GM23248 (cell line): Measurements from ENCODE around the gene GRWD1. TPM values are rescaled to one million over a fixed set of nuclear protein-coding genes. Genes with fewer than 3 reads are reported as not detected.

ENCODE experiments used
- DNase-seq: peaks from one replicate; pipeline ENCODE4 v3.0.0-alpha.2; 2015
- H2AFZ ChIP-seq: fragments of 200-600 bp; sonication (generic); 2 replicates; pipeline ENCODE4 v1.6.1; 2016; ENCODE audit warnings: antibody characterized with exemption
- H3F3A ChIP-seq: fragments of 200-600 bp; sonication (generic); 2 replicates; pipeline ENCODE4 v1.6.1; 2016; ENCODE audit warnings: mild to moderate bottlenecking, antibody characterized with exemption, mixed run types; ENCODE audit not compliant: insufficient read depth
- H3K27ac ChIP-seq: fragments of 200-600 bp; sonication (generic); 2 replicates; pipeline ENCODE4 v1.5.1; 2016; ENCODE audit warnings: mild to moderate bottlenecking
- H3K27me3 ChIP-seq: fragments of 200-600 bp; sonication (generic); replicated peaks from 2 replicates; pipeline ENCODE4 v1.6.1; 2016; ENCODE audit warnings: mild to moderate bottlenecking; ENCODE audit not compliant: insufficient read depth
- H3K36me3 ChIP-seq: fragments of 200-600 bp; sonication (generic); 2 replicates; pipeline ENCODE4 v1.6.1; 2016; ENCODE audit warnings: low read depth, mild to moderate bottlenecking
- H3K4me1 ChIP-seq: fragments of 200-600 bp; sonication (generic); 2 replicates; pipeline ENCODE4 v1.6.1; 2016; ENCODE audit warnings: mild to moderate bottlenecking; ENCODE audit not compliant: insufficient read depth
- H3K4me2 ChIP-seq: fragments of 200-600 bp; sonication (generic); one replicate; pipeline ENCODE4 v1.6.1; 2016; ENCODE audit warnings: mild to moderate bottlenecking; ENCODE audit not compliant: unreplicated experiment
- H3K4me3 ChIP-seq: fragments of 200-600 bp; sonication (generic); 2 replicates; pipeline ENCODE4 v1.5.1; 2016; ENCODE audit warnings: mild to moderate bottlenecking
- H3K79me2 ChIP-seq: fragments of 200-600 bp; sonication (generic); 2 replicates; pipeline ENCODE4 v1.6.1; 2016; ENCODE audit warnings: mild to moderate bottlenecking; ENCODE audit not compliant: insufficient read depth
- H3K9ac ChIP-seq: fragments of 200-600 bp; sonication (generic); 2 replicates; pipeline ENCODE4 v1.6.1; 2016; ENCODE audit warnings: mild to moderate bottlenecking
- H3K9me2 ChIP-seq: fragments of 200-600 bp; sonication (generic); 2 replicates; pipeline ENCODE4 v1.6.1; 2016; ENCODE audit warnings: mixed run types, mild to moderate bottlenecking, moderate library complexity; ENCODE audit not compliant: insufficient read depth
- H3K9me3 ChIP-seq: fragments of 200-600 bp; sonication (generic); one replicate; pipeline ENCODE4 v1.6.1; 2017; ENCODE audit warnings: low read depth
- H4K20me1 ChIP-seq: fragments of 200-600 bp; sonication (generic); 2 replicates; pipeline ENCODE4 v1.6.0; 2016; ENCODE audit not compliant: insufficient read depth
- EZH2 ChIP-seq: fragments of 200-600 bp; sonication (generic); IDR thresholded peaks from 2 replicates; pipeline ENCODE4 v1.6.1; 2018; ENCODE audit warnings: antibody characterized with exemption, mild to moderate bottlenecking; ENCODE audit not compliant: insufficient read depth, poor library complexity, severe bottlenecking
- EZH2phosphoT487 ChIP-seq: fragments of 200-600 bp; sonication (generic); IDR thresholded peaks from 2 replicates; pipeline ENCODE4 v1.6.1; 2018; ENCODE audit warnings: antibody characterized with exemption, moderate library complexity, mild to moderate bottlenecking, low read depth; ENCODE audit not compliant: insufficient read depth
- WGBS, 2 experiments: methylation state at CpG; one replicate each; pipeline ENCODE4 v1.1.6; 2015 to 2017; ENCODE audit warnings: low lambda C conversion rate in 2 of 2, low coverage in 1 of 2; ENCODE audit errors: missing lambda C conversion rate in 2 of 2; 5-methylcytosine and 5-hydroxymethylcytosine counted together
- in situ Hi-C: fragments of 300-500 bp; cut with MboI; formaldehyde crosslinking; loops from 2 replicates; pipeline ENCODE4 v1.15.0; 2020
- polyA plus RNA-seq: library from polyadenylated mRNA; unstranded; fragments of >200 nt; fragmentation: Nextera tagmentation; extraction: Ambion mirVana; gene quantifications from 2 replicates; pipeline ENCODE4 v1.2.1, GENCODE V29; 2016
- total RNA-seq: library from RNA; depleted of rRNA; stranded (reverse); fragments of >200 nt; shearing (Covaris generic); gene quantifications from 2 replicates; pipeline ENCODE4 v1.2.3, GENCODE V29; 2014

The GRWD1 gene
- total and polyA plus RNA-seq, 2 experiments from 2014 or later, result 34.1 to 36.6 TPM

DNA sequence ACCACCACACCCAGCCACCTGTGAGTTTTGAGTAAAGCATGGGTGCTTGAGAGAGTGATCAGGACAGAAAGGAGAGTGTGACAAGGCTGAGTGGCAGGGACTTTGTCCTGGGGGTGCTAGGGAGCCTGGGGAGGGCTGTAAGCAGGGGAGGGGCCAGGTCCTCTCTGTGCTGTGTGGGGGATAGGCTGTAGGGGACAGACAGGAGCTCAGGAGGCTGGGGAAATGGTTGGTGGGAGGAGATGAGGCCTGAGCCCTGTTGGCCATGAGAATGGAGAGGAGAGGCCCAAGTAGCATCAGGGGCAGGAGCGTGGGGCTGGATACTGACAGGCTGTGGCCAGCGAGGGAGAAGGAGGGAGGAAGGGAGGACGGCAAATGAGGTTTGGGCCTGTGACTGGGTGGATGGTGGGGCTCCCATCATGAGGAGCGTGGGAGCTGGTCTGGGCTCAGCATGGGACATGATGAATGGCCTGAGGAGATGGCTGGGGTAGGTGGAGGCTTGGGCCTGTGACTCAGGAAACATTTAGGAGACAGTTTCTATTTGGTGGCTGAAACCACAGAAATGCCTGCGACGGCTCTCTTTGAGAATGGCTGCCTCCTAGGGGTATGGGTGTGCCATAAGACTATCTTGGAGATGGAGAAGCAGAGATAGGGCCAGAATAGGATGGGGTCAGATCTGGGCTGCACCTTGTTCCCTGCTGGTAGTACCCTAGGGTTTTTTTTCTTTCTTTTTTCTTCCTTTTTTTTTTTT is 27.3 kb upstream of the GRWD1 start:
- no peaks in the 10 kb centered on the region for H3K36me3 ChIP-seq
- WGBS, 2 experiments, result 78 to 82% methylated on average over 4 to 6 of the region's 6 CpGs
- TF ChIP-seq EZH2 (no peak), EZH2phosphoT487 (no peak)
- H3K9ac ChIP-seq, result no peak overlapping the region
- no peaks in the 10 kb centered on the region for H4K20me1 ChIP-seq
- no peak overlapping the region for H3K4me3 ChIP-seq
- no peaks in the 10 kb centered on the region for H3K27me3 ChIP-seq
- no peak overlapping the region; the same call in 1 of the 2 replicates for H2AFZ ChIP-seq
- H3K9me2 ChIP-seq, result no peaks in the 10 kb centered on the region
- no peaks in the 10 kb centered on the region for H3K9me3 ChIP-seq
- DNase-seq, result peak; percentile 65
- no peaks in the 10 kb centered on the region for H3K79me2 ChIP-seq
- in situ Hi-C loops, result no loop called here
- H3K4me1 ChIP-seq, result peaks cover 10% of the 10 kb centered on the region; the same call in 1 of the 2 replicates
- H3K27ac ChIP-seq, result no peak overlapping the region
- no peaks in the 10 kb centered on the region for H3F3A ChIP-seq
- H3K4me2 ChIP-seq, result no peak overlapping the region

DNA sequence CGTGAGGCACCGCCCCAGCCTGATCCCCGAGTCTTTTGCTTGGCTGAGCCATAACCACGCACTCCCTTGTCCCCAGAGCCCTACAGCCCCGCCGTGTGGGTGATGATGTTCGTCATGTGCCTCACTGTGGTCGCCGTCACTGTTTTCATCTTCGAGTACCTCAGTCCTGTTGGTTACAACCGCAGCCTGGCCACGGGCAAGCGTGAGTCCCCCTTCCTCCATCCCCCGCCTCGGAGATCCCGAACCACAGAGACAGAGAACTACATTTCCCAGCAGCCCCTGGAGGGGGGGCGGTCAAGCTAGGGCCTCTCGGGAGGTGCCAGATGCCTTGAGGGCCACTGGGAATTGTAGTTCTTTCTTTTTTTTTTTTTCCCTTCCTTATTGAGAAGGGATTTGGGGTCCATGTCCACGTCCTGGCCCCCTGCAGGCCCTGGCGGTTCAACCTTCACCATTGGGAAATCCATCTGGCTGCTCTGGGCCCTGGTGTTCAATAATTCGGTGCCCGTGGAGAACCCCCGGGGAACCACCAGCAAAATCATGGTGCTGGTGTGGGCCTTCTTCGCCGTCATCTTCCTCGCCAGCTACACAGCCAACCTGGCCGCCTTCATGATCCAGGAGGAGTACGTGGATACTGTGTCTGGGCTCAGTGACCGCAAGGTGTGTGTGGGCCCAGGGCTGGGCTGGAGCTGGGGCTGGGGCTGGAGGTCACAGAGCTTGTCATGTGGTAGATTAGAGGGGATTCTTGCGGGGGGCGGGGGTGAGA is 26.4 kb upstream of the GRWD1 start:
- H3K4me1 ChIP-seq, result peaks cover 1% of the 10 kb centered on the region; the same call in 1 of the 2 replicates
- no peak overlapping the region for H3K9ac ChIP-seq
- no peaks in the 10 kb centered on the region for H3K9me3 ChIP-seq
- H3K9me2 ChIP-seq, result no peaks in the 10 kb centered on the region
- H3K4me2 ChIP-seq, result no peak overlapping the region
- H3K36me3 ChIP-seq, result no peaks in the 10 kb centered on the region
- in situ Hi-C loops, result no loop called here
- no peaks in the 10 kb centered on the region for H3K79me2 ChIP-seq
- H3K27ac ChIP-seq, result no peak overlapping the region
- H4K20me1 ChIP-seq, result no peaks in the 10 kb centered on the region
- DNase-seq, result peak; percentile 67
- H3K4me3 ChIP-seq, result no peak overlapping the region
- TF ChIP-seq EZH2 (no peak), EZH2phosphoT487 (no peak)
- H3F3A ChIP-seq, result no peaks in the 10 kb centered on the region
- no peaks in the 10 kb centered on the region for H3K27me3 ChIP-seq
- no peak overlapping the region; the same call in 1 of the 2 replicates for H2AFZ ChIP-seq
- 75 to 78% methylated on average over 28 to 31 of the region's 31 CpGs for WGBS, 2 experiments

DNA sequence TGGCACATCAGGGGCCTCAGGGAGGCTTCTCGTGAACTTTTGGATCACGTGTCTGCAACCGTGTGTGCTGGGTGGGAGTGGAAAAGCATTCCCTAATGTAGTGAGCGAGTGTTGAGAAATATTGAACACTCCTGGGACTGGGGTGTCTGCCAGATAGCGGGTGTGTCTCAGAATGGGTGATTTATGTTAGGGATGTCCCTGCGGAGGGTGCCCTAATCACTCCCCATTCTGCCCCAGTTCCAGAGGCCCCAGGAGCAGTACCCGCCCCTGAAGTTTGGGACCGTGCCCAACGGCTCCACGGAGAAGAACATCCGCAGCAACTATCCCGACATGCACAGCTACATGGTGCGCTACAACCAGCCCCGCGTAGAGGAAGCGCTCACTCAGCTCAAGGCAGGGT is 24.2 kb upstream of the GRWD1 start:
- H3K79me2 ChIP-seq, result no peaks in the 10 kb centered on the region
- no peak overlapping the region for H3K9ac ChIP-seq
- H3K9me3 ChIP-seq, result no peaks in the 10 kb centered on the region
- no peaks in the 10 kb centered on the region for H3K27me3 ChIP-seq
- H3K4me3 ChIP-seq, result no peak overlapping the region
- H3F3A ChIP-seq, result no peaks in the 10 kb centered on the region
- no peaks in the 10 kb centered on the region for H4K20me1 ChIP-seq
- in situ Hi-C loops, result no loop called here
- peak; percentile 45 for DNase-seq
- H3K27ac ChIP-seq, result no peak overlapping the region
- H3K9me2 ChIP-seq, result no peaks in the 10 kb centered on the region
- 0 out of 2 replicates have a peak, but pooled peaks cover 5% of the 10 kb centered on the region for H3K4me1 ChIP-seq
- TF ChIP-seq EZH2phosphoT487 (no peak), EZH2 (no peak)
- no peaks in the 10 kb centered on the region for H3K36me3 ChIP-seq
- WGBS, 2 experiments, result 52 to 59% methylated on average over 15 to 16 of the region's 16 CpGs
- H3K4me2 ChIP-seq, result no peak overlapping the region
- H2AFZ ChIP-seq, result no peak overlapping the region

DNA sequence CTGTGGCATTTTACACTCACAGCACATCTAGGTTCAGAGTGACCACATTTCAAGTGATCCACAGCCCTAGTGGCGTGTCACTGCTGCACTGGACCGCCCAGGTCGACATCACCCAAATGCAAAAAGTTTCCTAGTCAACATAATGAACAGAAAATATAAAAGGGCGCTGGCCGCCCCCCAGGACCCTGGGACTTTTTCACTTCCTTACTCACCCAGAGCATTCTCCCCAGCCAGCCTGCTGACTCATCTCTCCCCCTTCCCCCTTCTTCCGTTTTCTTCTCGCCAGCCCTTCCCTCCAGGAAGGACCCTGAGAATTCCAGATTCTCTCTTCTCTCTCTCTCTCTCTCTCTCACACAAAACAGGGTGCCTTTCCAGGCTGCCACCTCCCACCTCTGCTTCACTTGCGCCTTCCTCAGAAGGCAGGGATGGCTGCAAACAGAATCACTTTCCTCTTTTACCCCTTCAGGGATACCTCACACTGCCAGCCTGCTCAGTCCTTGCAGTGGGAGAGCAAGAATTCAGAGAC is 21.0 kb upstream of the GRWD1 start:
- peak overlapping the region; percentile 66 for H2AFZ ChIP-seq
- no peak for TF ChIP-seq EZH2phosphoT487
- no peak for TF ChIP-seq EZH2
- H3K4me2 ChIP-seq, result peak overlapping the region; percentile 36
- 0 out of 2 replicates have a peak, but pooled peaks cover 5% of the 10 kb centered on the region for H3K4me1 ChIP-seq
- in situ Hi-C loops, result no loop called here
- no peaks in the 10 kb centered on the region for H4K20me1 ChIP-seq
- H3K9me3 ChIP-seq, result no peaks in the 10 kb centered on the region
- WGBS, 2 experiments, result 58 to 70% methylated on average over 8 of the region's 8 CpGs
- H3K79me2 ChIP-seq, result no peaks in the 10 kb centered on the region
- H3K27ac ChIP-seq, result no peak overlapping the region
- no peaks in the 10 kb centered on the region for H3F3A ChIP-seq
- H3K36me3 ChIP-seq, result no peaks in the 10 kb centered on the region
- DNase-seq, result peak; percentile 49
- no peaks in the 10 kb centered on the region for H3K9me2 ChIP-seq
- H3K4me3 ChIP-seq, result no peak overlapping the region
- H3K27me3 ChIP-seq, result no peaks in the 10 kb centered on the region
- H3K9ac ChIP-seq, result no peak overlapping the region
